ENCODE results near the gene NEGR1.

Gene NEGR1

DNA sequence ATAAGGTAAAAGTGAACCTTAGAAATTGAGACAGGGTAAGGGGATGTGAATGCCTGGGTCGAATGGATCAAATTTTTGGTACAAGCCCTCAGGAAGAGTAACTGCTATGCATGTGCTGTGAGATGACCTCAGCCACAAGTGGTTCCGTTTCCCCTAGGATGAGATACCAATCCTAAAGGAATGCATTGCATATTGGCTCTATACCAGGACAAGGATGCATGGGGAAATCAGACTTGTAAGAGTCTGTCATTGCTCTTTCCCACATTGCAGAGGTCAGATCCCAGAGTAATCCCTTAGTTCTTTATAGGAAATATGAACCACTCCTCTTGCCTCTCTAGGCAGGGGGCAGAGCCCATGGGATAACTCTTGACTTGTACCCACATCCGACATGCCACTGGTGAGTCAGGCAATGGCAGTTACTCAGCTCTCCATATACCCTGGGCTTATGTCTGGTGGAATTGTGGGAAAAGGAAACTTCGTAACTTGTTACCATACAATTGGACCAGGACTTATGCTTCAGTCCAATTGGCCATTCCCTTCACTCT lies 773.2 kb downstream of the NEGR1 start:
- no peak for DNase-seq (ENCODE audit: low read depth)
- TF ChIP-seq, protein P1, sequence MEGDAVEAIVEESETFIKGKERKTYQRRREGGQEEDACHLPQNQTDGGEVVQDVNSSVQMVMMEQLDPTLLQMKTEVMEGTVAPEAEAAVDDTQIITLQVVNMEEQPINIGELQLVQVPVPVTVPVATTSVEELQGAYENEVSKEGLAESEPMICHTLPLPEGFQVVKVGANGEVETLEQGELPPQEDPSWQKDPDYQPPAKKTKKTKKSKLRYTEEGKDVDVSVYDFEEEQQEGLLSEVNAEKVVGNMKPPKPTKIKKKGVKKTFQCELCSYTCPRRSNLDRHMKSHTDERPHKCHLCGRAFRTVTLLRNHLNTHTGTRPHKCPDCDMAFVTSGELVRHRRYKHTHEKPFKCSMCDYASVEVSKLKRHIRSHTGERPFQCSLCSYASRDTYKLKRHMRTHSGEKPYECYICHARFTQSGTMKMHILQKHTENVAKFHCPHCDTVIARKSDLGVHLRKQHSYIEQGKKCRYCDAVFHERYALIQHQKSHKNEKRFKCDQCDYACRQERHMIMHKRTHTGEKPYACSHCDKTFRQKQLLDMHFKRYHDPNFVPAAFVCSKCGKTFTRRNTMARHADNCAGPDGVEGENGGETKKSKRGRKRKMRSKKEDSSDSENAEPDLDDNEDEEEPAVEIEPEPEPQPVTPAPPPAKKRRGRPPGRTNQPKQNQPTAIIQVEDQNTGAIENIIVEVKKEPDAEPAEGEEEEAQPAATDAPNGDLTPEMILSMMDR (IDR thresholded peaks at IDR 0.05; ENCODE audit: low read depth, low read length, missing control alignments), result no peak
- no peak overlapping the region for H3K4me3 ChIP-seq (ENCODE audit: low read depth, low read length)
- in situ Hi-C loops (cut with HindIII; ENCODE audit: low sequenced_read_pairs), result no loop called here

DNA sequence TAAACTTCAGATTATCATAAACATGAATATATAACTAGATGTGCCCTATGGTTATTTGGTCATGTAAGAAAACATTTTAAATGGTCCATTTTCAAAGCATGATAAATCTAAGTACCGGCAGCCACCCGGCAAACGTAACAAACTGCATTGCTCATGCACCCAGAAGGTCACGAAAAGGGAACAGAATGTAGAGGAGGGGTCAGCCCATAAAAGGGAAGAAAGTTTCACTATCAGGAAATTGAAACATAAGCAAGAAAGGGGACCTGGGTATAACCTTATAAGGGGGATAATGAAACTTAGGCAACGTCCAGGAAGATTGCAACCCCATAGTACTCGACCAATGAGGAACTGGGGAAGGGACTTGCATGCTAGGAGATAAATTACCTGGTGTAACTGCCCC lies 780.3 kb downstream of the NEGR1 start:
- H3K4me3 ChIP-seq (ENCODE audit: low read depth, low read length), result no peak overlapping the region
- no peak for DNase-seq (ENCODE audit: low read depth)
- TF ChIP-seq, protein P1 (IDR thresholded peaks at IDR 0.05; ENCODE audit: low read depth, low read length, missing control alignments), result no peak
- in situ Hi-C loops (cut with HindIII; ENCODE audit: low sequenced_read_pairs), result no loop called here

DNA sequence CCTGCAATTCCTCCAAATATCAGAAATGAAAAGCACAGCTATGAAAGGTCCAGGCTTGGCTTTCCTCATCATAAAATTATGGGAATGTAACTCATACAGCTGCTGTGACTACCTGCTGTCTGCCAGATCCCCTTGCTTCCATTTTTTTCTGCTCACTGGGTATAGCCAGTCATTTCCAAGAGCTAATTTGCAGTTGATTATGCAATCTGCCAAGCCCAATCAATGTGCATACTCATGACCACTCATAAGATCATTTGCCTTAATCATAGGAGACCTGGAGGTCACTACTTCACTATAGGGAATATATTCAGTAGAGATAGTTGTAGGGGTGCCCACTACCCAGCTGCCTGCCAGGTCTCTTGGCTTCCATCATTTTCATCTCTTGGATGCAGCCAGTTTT lies 783.8 kb downstream of the NEGR1 start:
- in situ Hi-C loops (cut with HindIII; ENCODE audit: low sequenced_read_pairs), result no loop called here
- no peak overlapping the region for H3K4me3 ChIP-seq (ENCODE audit: low read depth, low read length)
- DNase-seq (ENCODE audit: low read depth), result no peak
- TF ChIP-seq, protein P1 (IDR thresholded peaks at IDR 0.05; ENCODE audit: low read depth, low read length, missing control alignments), result no peak

DNA sequence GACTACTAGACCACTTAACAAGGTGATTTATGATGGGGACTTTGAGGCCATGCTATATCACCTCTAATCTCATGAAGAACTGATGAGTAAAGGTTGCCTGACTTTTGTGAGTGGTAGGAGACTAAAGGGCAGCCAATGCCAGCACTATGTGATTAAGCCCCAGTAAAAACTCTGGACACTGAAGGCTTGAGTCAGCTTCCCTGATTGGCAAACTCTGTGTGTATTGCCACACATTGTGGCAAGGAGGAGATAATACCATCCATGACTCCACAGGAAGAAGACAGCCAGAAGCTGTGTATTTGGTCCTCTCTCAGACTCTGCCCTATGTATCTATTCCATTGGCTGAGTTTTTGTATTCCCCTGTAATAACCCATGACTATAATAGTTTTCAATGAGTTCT lies 788.2 kb downstream of the NEGR1 start:
- in situ Hi-C loops (cut with HindIII; ENCODE audit: low sequenced_read_pairs), result no loop called here
- DNase-seq (ENCODE audit: low read depth), result no peak
- TF ChIP-seq, protein P1 (IDR thresholded peaks at IDR 0.05; ENCODE audit: low read depth, low read length, missing control alignments), result no peak

DNA sequence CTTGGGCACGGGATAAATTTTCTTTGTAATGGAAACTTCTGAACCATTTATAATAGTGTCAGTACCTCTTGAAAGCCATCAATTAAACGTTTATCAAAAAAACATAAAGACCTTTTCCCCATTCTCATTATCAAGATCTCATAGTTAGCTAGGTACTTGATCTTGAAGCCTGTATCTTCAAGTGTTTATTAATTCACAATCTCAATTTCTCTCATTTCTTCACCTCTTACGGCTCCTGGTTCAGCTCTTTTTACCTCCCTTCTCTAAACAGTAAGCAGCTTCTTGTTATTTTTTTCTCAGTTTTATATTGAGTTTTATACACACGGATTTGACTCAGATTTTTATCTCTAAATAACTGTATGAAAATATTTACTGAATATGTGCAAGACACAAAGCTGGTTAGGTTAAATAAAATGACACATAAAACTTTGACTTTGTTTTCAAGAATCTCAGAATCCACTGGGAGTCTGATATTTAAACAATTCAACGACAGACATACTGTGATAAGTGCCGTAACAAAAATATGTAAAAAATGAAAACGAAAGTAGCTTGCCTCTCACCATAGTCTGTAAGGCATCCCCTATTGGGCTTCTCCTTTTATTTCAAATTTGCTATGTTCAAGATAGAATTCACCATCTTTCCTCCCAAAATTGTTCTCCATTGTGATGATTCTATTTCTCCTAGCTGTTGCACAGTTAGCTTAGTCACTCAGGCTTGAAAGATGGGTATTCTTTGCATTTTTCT lies 789.9 kb downstream of the NEGR1 start:
- no peak for DNase-seq (ENCODE audit: low read depth)
- no peak overlapping the region for H3K4me3 ChIP-seq (ENCODE audit: low read depth, low read length)
- in situ Hi-C loops (cut with HindIII; ENCODE audit: low sequenced_read_pairs), result no loop called here
- TF ChIP-seq, protein P1 (IDR thresholded peaks at IDR 0.05; ENCODE audit: low read depth, low read length, missing control alignments), result no peak

More for the DNA sequence above, 788.2 kb downstream of the NEGR1 start:
- no peak overlapping the region for H3K4me3 ChIP-seq (ENCODE audit: low read depth, low read length)

DNA sequence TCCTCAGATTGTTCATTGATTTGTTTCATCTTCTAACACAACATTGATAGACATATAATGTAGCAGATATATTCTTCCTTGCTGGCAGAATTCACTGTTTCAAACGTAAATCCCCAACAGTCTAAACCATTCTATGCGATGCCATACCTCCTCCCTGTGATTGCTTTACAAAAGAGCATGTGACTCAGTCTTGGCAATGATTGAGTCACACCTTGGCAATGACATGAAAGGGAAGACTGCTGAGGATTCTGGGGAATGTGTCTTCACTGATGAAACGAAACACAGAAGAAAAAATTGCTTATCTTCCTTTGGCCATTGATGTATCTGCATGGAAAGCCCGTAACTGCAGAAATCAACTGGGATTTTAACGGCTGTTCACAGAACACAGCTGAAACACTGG lies 791.9 kb downstream of the NEGR1 start:
- DNase-seq (ENCODE audit: low read depth), result no peak
- in situ Hi-C loops (cut with HindIII; ENCODE audit: low sequenced_read_pairs), result no loop called here

More for the DNA sequence above, 791.9 kb downstream of the NEGR1 start:
- H3K4me3 ChIP-seq (ENCODE audit: low read depth, low read length), result no peak overlapping the region
- TF ChIP-seq, protein P1 (IDR thresholded peaks at IDR 0.05; ENCODE audit: low read depth, low read length, missing control alignments), result no peak
